Measurements from ENCODE around the gene MRGPRD.
A peak's percentile ranks its signal among the peaks of the same experiment; 100 is the strongest.

The MRGPRD gene

DNA sequence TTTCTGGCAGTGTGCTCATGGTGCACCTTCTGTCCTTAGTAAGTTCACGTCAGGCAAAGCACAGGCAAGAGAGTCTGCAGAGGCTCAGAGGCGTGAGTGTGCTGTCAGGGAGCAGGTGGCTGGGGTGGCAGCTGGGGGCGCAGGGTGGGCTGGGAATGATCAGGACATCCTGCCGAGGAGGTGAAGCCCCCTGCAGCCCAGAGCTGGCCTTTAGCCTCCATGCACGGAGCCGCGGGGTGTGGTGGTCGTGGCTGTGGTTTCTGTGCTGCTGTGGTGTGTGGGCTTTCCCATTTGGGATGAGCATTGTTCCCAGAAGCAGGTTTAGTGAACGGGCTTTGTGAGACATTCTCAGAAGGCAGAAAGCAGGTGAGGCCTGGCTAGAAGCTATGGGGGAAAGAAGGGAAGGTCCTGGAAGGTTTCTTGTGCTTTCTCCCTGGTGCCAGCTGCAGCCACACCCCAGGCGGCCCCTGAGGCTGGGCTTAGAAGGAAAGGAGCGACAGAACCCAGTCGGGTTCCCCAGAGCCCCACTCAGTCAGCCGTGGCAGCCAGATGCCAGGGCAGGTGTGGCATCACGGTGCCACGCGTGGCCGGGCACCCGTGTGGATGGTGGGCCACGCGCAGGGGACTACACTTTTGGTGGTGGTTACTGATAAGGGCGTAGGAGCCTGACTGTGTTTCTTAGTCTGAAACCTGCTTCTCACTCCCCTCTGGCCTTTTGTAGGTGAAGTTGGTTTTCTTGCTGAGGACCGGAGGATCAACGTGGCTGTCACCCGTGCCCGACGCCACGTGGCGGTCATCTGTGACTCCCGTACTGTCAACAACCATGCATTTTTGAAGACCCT lies 45.0 kb downstream of the MRGPRD start:
- H3K9me3 Mint-ChIP-seq = no peaks in the 10 kb centered on the region
- no peak overlapping the region for H3K4me3 Mint-ChIP-seq
- no peak overlapping the region for H3K27ac Mint-ChIP-seq
- TF ChIP-seq, protein P1, sequence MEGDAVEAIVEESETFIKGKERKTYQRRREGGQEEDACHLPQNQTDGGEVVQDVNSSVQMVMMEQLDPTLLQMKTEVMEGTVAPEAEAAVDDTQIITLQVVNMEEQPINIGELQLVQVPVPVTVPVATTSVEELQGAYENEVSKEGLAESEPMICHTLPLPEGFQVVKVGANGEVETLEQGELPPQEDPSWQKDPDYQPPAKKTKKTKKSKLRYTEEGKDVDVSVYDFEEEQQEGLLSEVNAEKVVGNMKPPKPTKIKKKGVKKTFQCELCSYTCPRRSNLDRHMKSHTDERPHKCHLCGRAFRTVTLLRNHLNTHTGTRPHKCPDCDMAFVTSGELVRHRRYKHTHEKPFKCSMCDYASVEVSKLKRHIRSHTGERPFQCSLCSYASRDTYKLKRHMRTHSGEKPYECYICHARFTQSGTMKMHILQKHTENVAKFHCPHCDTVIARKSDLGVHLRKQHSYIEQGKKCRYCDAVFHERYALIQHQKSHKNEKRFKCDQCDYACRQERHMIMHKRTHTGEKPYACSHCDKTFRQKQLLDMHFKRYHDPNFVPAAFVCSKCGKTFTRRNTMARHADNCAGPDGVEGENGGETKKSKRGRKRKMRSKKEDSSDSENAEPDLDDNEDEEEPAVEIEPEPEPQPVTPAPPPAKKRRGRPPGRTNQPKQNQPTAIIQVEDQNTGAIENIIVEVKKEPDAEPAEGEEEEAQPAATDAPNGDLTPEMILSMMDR (IDR thresholded peaks at IDR 0.05) = no peak
- no peaks in the 10 kb centered on the region for H3K4me1 Mint-ChIP-seq
- H3K27me3 Mint-ChIP-seq (ENCODE audit: low read depth, poor library complexity) = no peaks in the 10 kb centered on the region
- peaks cover 6% of the 10 kb centered on the region for H3K36me3 Mint-ChIP-seq (ENCODE audit: low read depth)
- DNase-seq = no peak

DNA sequence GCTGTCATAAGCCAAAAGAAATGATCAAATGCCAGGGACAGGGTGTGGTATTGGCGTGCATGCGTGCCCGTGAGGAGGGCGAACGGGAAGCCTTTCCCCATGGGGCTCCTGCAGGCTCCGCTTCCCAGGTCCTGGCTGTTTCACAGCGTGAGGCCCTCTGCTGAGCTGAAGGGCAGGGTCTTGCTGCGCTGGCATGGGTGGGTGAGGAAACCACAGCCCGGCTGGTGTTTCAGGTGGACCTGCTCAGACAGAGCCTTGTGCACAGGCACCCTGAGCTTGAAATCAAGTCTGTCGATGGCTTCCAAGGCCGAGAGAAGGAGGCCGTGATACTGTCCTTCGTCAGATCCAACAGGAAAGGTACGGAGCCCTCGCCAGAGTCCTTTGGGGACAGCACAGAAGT lies 45.7 kb downstream of the MRGPRD start:
- TF ChIP-seq, protein P1 (IDR thresholded peaks at IDR 0.05) = no peak
- H3K4me1 Mint-ChIP-seq = no peaks in the 10 kb centered on the region
- H3K4me3 Mint-ChIP-seq = no peak overlapping the region
- H3K27ac Mint-ChIP-seq = no peak overlapping the region
- H3K27me3 Mint-ChIP-seq (ENCODE audit: low read depth, poor library complexity) = no peaks in the 10 kb centered on the region
- no peaks in the 10 kb centered on the region for H3K9me3 Mint-ChIP-seq
- peaks cover 12% of the 10 kb centered on the region for H3K36me3 Mint-ChIP-seq (ENCODE audit: low read depth)
- DNase-seq = no peak

GRCh38 chr11:68934666-68935065 lies 46.1 kb downstream of the MRGPRD start:
- no peak overlapping the region for H3K27ac Mint-ChIP-seq
- TF ChIP-seq, protein P1 (IDR thresholded peaks at IDR 0.05) = no peak
- no peaks in the 10 kb centered on the region for H3K9me3 Mint-ChIP-seq
- peaks cover 15% of the 10 kb centered on the region for H3K36me3 Mint-ChIP-seq (ENCODE audit: low read depth)
- no peaks in the 10 kb centered on the region for H3K27me3 Mint-ChIP-seq (ENCODE audit: low read depth, poor library complexity)
- no peak overlapping the region for H3K4me3 Mint-ChIP-seq
- no peak for DNase-seq
- H3K4me1 Mint-ChIP-seq = no peaks in the 10 kb centered on the region

GRCh38 chr11:68934321-68934645 lies 46.5 kb downstream of the MRGPRD start:
- H3K4me1 Mint-ChIP-seq = no peaks in the 10 kb centered on the region
- TF ChIP-seq, protein P1 (IDR thresholded peaks at IDR 0.05) = no peak
- no peak for DNase-seq
- H3K36me3 Mint-ChIP-seq (ENCODE audit: low read depth) = peaks cover 19% of the 10 kb centered on the region
- no peak overlapping the region for H3K27ac Mint-ChIP-seq
- no peaks in the 10 kb centered on the region for H3K27me3 Mint-ChIP-seq (ENCODE audit: low read depth, poor library complexity)
- H3K9me3 Mint-ChIP-seq = no peaks in the 10 kb centered on the region
- H3K4me3 Mint-ChIP-seq = no peak overlapping the region

- Mint-ChIP-seq H3K27ac (peak overlapping the region; percentile 22), H3K36me3 (ENCODE audit: low read depth) (peaks cover 22% of the 10 kb centered on the region), H3K4me3 (no peak overlapping the region), H3K9me3 (no peaks in the 10 kb centered on the region), H3K27me3 (ENCODE audit: low read depth, poor library complexity) (no peaks in the 10 kb centered on the region), H3K4me1 (no peaks in the 10 kb centered on the region)
- DNase-seq = no peak
- TF ChIP-seq, protein P1 (IDR thresholded peaks at IDR 0.05) = no peak
Measured at GRCh38 chr11:68933605-68934320, 47.0 kb downstream of the MRGPRD start.

Measured in nephron progenitor cell (in vitro differentiated cells).